T-helper 17 cell (primary cell): Measurements from ENCODE around the gene CHIT1. TPM values are rescaled to one million over a fixed set of nuclear protein-coding genes. Genes with fewer than 3 reads are reported as not detected.

Experiments
- ATAC-seq: fragments of 150-1000 bp; cut with Tn5 transposase; 2 replicates; pipeline ENCODE4 v1.10.0; 2021; ENCODE audit warnings: mild to moderate bottlenecking, moderate library complexity
- DNase-seq, 3 donors: peaks; one replicate each; pipeline versions ENCODE4 v3.0.0 to v3.0.0-alpha.2; 2020 to 2021
- H3K9me3 ChIP-seq: one replicate; pipeline ENCODE4 v1.7.0; 2013; ENCODE audit warnings: low read length, mild to moderate bottlenecking; ENCODE audit not compliant: control insufficient read depth, poor library complexity, severe bottlenecking
- H3K27ac Mint-ChIP-seq: one replicate; pipeline ENCODE4 v1.8.0; 2022; ENCODE audit warnings: mild to moderate bottlenecking, moderate library complexity, mixed read lengths
- H3K27me3 Mint-ChIP-seq: one replicate; pipeline ENCODE4 v1.8.0; 2022; ENCODE audit warnings: mixed read lengths
- H3K36me3 Mint-ChIP-seq: one replicate; pipeline ENCODE4 v1.8.0; 2022; ENCODE audit warnings: low read depth, mixed read lengths
- H3K4me1 Mint-ChIP-seq: one replicate; pipeline ENCODE4 v1.8.0; 2022; ENCODE audit warnings: mild to moderate bottlenecking, mixed read lengths
- H3K4me3 Mint-ChIP-seq: one replicate; pipeline ENCODE4 v1.8.0; 2022; ENCODE audit warnings: mild to moderate bottlenecking, moderate library complexity, mixed read lengths
- total RNA-seq, 4 donors: library from RNA in 2 of 4; stranded (reverse) in 2 of 4; gene quantifications; one replicate each; pipeline ENCODE4 v1.2.3 and lab custom pipeline; 2022 to 2026

The CHIT1 gene
- total RNA-seq, 2 donors from 2014 or later = 0.13 to 1.0 TPM

GRCh38 chr1:203187304-203187685 is 42.2 kb downstream of the CHIT1 start:
- DNase-seq (no peak), ATAC-seq (no peak)
- peaks cover 48% of the 10 kb centered on the region for H3K27me3 Mint-ChIP-seq
- H3K4me1 Mint-ChIP-seq = peaks cover 4% of the 10 kb centered on the region
- H3K27ac Mint-ChIP-seq = no peak overlapping the region
- H3K36me3 Mint-ChIP-seq = peaks cover 2% of the 10 kb centered on the region
- no peak overlapping the region for H3K4me3 Mint-ChIP-seq
- no peaks in the 10 kb centered on the region for H3K9me3 ChIP-seq

GRCh38 chr1:203186446-203187303 is 42.8 kb downstream of the CHIT1 start, which contains the start of gene CHI3L1:
Gene CHI3L1, minus strand, starts transcription at chr1:203186704. Its CDS starts 81 bp downstream, at chr1:203186623.
- Mint-ChIP-seq H3K27me3 (peaks cover 42% of the 10 kb centered on the region), H3K4me3 (no peak within 1 kb of the TSS), H3K27ac (no peak within 1 kb of the TSS), H3K36me3 (peaks cover 2% of the 10 kb centered on the region), H3K4me1 (peaks cover 4% of the 10 kb centered on the region)
- DNase-seq (no peak), ATAC-seq (no peak)
- no peaks in the 10 kb centered on the region for H3K9me3 ChIP-seq

GRCh38 chr1:203186091-203186445 is 43.4 kb downstream of the CHIT1 start:
- no peak overlapping the region for H3K27ac Mint-ChIP-seq

GRCh38 chr1:203185585-203185984 is 43.9 kb downstream of the CHIT1 start:
- no peak overlapping the region for H3K27ac Mint-ChIP-seq
- peaks cover 6% of the 10 kb centered on the region for H3K4me1 Mint-ChIP-seq
- ATAC-seq (no peak), DNase-seq (no peak)
- no peak overlapping the region for H3K4me3 Mint-ChIP-seq
- peaks cover 41% of the 10 kb centered on the region for H3K27me3 Mint-ChIP-seq
- H3K9me3 ChIP-seq = no peaks in the 10 kb centered on the region
- H3K36me3 Mint-ChIP-seq = peaks cover 2% of the 10 kb centered on the region

More at GRCh38 chr1:203186091-203186445, 43.4 kb downstream of the CHIT1 start:
- DNase-seq = no peak
- Mint-ChIP-seq H3K4me1 (peaks cover 4% of the 10 kb centered on the region), H3K27me3 (peaks cover 38% of the 10 kb centered on the region), H3K36me3 (peaks cover 2% of the 10 kb centered on the region), H3K4me3 (no peak overlapping the region)
- no peak for ATAC-seq
- no peaks in the 10 kb centered on the region for H3K9me3 ChIP-seq

GRCh38 chr1:203185061-203185461 is 44.4 kb downstream of the CHIT1 start:
- Mint-ChIP-seq H3K27ac (no peak overlapping the region), H3K27me3 (peaks cover 41% of the 10 kb centered on the region), H3K36me3 (peaks cover 2% of the 10 kb centered on the region)

GRCh38 chr1:203184467-203184866 is 45.0 kb downstream of the CHIT1 start:
- ATAC-seq = no peak
- H3K36me3 Mint-ChIP-seq = peaks cover 2% of the 10 kb centered on the region
- DNase-seq = no peak
- peaks cover 41% of the 10 kb centered on the region for H3K27me3 Mint-ChIP-seq
- H3K9me3 ChIP-seq = no peaks in the 10 kb centered on the region
- H3K4me3 Mint-ChIP-seq = no peak overlapping the region
- H3K27ac Mint-ChIP-seq = no peak overlapping the region
- peaks cover 6% of the 10 kb centered on the region for H3K4me1 Mint-ChIP-seq

More at GRCh38 chr1:203185061-203185461, 44.4 kb downstream of the CHIT1 start:
- peaks cover 6% of the 10 kb centered on the region for H3K4me1 Mint-ChIP-seq
- H3K9me3 ChIP-seq = no peaks in the 10 kb centered on the region
- DNase-seq = no peak
- H3K4me3 Mint-ChIP-seq = no peak overlapping the region
- ATAC-seq = no peak

- H3K4me1 Mint-ChIP-seq = peaks cover 6% of the 10 kb centered on the region
- no peak overlapping the region for H3K27ac Mint-ChIP-seq
- peaks cover 46% of the 10 kb centered on the region for H3K27me3 Mint-ChIP-seq
- peaks cover 2% of the 10 kb centered on the region for H3K36me3 Mint-ChIP-seq
- ATAC-seq (no peak), DNase-seq (no peak)
- no peak overlapping the region for H3K4me3 Mint-ChIP-seq
- H3K9me3 ChIP-seq = no peaks in the 10 kb centered on the region
Observed at GRCh38 chr1:203183828-203184227, 45.6 kb downstream of the CHIT1 start.

GRCh38 chr1:203182387-203182953 is 47.0 kb downstream of the CHIT1 start:
- no peak overlapping the region for H3K4me3 Mint-ChIP-seq
- peaks cover 2% of the 10 kb centered on the region for H3K36me3 Mint-ChIP-seq
- DNase-seq (no peak), ATAC-seq (no peak)
- H3K4me1 Mint-ChIP-seq = peaks cover 6% of the 10 kb centered on the region
- no peaks in the 10 kb centered on the region for H3K9me3 ChIP-seq
- no peak overlapping the region for H3K27ac Mint-ChIP-seq
- H3K27me3 Mint-ChIP-seq = peaks cover 46% of the 10 kb centered on the region

- H3K27me3 Mint-ChIP-seq = peaks cover 45% of the 10 kb centered on the region
- peaks cover 6% of the 10 kb centered on the region for H3K4me1 Mint-ChIP-seq
- no peaks in the 10 kb centered on the region for H3K9me3 ChIP-seq
- H3K36me3 Mint-ChIP-seq = peaks cover 2% of the 10 kb centered on the region
- no peak overlapping the region for H3K4me3 Mint-ChIP-seq
- ATAC-seq = no peak
- no peak overlapping the region for H3K27ac Mint-ChIP-seq
- DNase-seq = no peak
Observed at GRCh38 chr1:203181586-203182386, 47.7 kb downstream of the CHIT1 start.

- DNase-seq (no peak), ATAC-seq (no peak)
- no peak overlapping the region for H3K27ac Mint-ChIP-seq
- H3K4me1 Mint-ChIP-seq = peaks cover 2% of the 10 kb centered on the region
- no peaks in the 10 kb centered on the region for H3K36me3 Mint-ChIP-seq
- H3K9me3 ChIP-seq = no peaks in the 10 kb centered on the region
- H3K27me3 Mint-ChIP-seq = peaks cover 41% of the 10 kb centered on the region
- H3K4me3 Mint-ChIP-seq = no peak overlapping the region
Observed at GRCh38 chr1:203180611-203181330, 48.7 kb downstream of the CHIT1 start.

GRCh38 chr1:203179667-203180005 is 49.8 kb downstream of the CHIT1 start:
- ATAC-seq (no peak), DNase-seq (no peak)
- Mint-ChIP-seq H3K27ac (no peak overlapping the region), H3K4me3 (no peak overlapping the region), H3K4me1 (peaks cover 2% of the 10 kb centered on the region), H3K36me3 (no peaks in the 10 kb centered on the region), H3K27me3 (peaks cover 31% of the 10 kb centered on the region)
- H3K9me3 ChIP-seq = no peaks in the 10 kb centered on the region

- peaks cover 29% of the 10 kb centered on the region for H3K27me3 Mint-ChIP-seq
- peaks cover 2% of the 10 kb centered on the region for H3K4me1 Mint-ChIP-seq
- ATAC-seq = no peak
- H3K9me3 ChIP-seq = no peaks in the 10 kb centered on the region
- DNase-seq = no peak
- no peaks in the 10 kb centered on the region for H3K36me3 Mint-ChIP-seq
- no peak overlapping the region for H3K27ac Mint-ChIP-seq
- no peak overlapping the region for H3K4me3 Mint-ChIP-seq
Observed at GRCh38 chr1:203178821-203179666, 50.4 kb downstream of the CHIT1 start.
